HG02678 (cell line): Measurements from ENCODE around the gene DCX.

ENCODE experiments used
- ATAC-seq: cut with Tn5 transposase; IDR thresholded peaks from one replicate; pipeline ENCODE4 v1.9.1; 2021; ENCODE audit warnings: mild to moderate bottlenecking, moderate library complexity; ENCODE audit not compliant: unreplicated experiment

The DCX gene

DNA sequence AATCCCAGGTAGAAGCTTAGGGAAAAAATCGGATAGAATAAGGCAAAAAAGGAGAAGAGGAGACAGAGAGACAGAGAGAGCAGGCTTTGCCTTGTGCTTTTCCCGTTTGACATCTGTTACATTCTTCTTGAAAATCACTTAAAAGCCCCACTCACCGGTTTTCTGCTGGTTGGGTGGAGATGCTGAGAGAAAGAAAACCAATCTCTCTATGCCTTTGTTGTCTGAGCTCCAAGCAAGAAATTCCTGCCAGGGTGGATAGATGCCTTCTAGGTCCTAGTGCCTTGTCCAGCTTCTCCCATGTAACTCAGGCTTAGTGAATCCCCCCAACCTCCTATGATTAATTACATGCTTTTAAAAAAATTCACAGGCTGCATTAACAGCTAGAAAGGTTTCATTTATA lies at the start of gene DCX:
TSS of gene DCX (minus strand) at position 210 of the 400 bp plus-strand sequence. CDS start 1,794 bp downstream, outside the sequence.
- no peak for ATAC-seq

DNA sequence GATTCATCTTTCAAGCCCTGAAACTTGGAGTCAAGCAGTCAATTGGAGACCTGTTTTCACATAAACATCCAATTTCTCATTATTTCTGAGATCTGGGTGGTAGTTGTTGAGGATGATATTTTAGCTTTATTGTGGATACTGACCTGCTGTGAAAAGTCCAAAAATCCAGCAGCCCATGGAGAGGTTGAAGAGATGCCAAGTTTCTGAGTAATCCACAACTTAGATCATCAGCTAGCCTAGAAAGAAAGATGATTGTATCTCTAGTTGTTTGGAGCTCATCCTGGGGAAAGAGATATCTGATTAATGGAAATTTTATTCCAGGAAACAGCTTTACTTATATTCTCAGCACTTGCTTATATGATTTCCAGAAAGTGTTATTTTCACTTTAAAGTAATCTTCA lies 48.6 kb upstream of the DCX start:
- ATAC-seq: no peak

DNA sequence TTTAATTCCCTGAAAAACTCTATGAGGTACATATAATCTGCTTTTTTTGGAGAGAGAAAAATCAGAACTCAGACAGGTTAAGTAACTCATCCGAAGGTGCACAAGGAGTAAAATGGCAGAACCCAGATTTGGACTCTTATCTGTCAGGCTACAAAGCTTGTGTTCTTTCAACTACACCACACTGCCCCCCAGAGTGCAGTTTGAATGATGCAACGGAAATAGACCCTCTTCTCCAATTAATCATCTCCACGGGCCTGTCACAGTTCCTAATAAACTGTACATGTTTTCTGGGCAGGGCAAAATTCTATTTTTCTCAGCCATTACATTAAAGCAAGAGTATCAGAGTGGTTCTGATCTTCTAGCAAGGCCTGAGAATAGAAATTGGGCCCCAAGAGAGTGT lies 35.3 kb upstream of the DCX start:
- peak; percentile 49 for ATAC-seq

DNA sequence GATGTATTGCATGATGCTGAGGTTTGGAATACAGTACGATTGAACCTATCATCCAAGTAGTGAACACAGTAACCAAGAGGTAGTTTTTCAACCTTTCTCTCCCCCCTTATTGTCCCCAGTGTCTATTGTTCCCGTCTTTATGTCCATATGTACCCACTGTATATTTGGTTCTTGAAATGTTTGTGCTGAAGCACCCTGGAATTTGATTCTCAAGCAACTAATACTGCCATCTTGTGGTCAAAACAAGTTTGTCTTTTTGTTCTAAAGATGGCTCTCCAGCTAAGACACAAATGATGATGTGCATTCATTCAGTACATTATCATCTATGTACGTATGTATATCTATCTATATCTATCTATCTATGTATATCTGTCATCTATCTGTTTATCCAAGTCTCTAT lies 33.5 kb upstream of the DCX start:
- ATAC-seq: peak; percentile 50

DNA sequence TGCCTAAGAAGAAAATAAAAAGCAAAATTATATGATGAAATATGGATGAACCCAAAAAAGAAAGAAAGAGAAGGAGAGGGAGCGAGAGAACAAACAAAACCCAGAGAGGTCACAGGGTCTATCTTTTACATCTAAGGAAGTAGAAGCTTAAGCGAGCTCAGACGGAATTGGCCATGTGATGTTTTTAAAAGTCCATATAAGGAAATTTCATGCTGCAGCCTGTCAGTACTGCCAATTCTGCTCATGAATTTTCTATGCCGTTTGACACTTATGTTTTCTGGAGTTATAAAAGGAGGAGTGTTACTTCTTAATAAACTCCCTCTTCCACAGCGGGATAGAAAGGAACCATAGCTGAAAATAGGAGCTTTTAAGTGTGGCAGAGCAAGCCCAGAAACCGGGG lies 32.9 kb upstream of the DCX start:
- ATAC-seq: no peak

DNA sequence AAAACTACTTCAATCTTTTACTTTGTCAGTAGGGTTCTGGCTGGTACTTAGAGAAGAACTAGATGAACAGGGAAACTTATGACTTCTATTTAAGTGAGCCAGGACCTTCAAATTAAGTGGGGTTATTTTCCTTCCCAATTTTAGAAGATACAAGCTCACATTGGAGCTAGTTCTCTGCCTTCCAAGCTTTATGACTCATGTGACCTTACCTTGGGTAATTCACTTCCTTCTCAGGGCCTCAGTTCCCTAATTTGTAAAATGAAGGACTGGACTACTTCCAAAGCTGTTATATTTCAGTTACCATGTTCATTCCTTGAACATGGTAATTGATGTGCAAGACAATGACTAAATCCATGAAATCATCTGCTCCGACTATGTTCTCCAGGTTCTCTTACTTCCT lies 32.0 kb upstream of the DCX start:
- no peak for ATAC-seq

DNA sequence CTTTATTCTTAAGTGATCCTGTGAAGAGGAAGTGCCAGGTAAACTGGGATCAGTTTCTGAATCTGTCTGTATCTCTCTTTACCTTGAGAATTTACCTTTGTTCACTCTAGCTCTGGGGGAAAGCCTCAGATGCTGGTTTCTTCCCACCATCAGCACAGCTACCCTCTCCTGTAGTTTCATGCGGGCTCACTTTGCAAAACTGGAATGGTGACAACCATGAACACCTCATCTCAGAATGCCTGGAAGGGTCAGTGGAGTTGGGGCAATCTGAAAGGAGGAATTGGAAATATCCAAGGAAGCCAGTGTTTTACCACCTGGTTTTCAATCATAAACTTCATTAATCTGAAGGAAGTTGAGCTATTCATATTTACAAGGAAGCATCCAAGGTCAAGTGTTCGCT lies 30.8 kb upstream of the DCX start:
- no peak for ATAC-seq

DNA sequence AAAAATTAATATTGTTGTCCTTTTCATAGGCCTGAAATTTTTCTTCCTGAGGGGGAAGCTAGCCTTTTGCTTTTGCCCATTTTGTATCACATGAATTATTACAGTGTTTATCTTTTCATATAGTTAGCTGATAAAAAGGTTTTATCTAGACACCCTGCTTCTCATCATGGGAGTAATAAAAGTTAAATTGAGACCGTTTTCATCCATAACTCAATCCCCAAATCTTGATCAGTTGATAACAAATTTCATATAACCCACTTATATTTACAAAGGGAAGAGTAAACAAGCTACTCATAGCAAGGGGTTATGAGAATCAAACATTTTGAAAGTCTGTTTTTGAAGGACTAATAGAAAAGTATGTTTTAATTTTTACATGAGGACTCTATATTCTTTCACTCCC lies 23.5 kb upstream of the DCX start:
- ATAC-seq: no peak

DNA sequence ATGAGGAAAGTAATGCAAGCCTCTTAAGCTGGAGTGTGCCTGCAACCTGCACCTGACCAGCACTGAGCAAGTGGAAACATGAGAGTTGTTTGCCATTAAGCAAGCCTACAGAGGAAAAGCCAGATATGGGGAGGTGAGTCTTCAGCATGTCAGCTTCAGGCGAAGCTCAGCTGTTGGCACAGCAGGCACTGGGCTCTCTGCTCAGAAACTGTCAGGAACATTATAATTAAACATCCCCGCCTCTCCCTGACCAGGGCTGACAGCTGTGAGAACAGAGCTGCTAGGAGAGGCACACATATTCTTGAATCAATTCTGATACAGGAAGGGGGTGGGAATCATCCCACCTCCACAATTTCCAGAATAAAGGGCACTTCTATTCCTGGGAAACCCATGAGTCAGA lies 19.0 kb upstream of the DCX start:
- no peak for ATAC-seq

DNA sequence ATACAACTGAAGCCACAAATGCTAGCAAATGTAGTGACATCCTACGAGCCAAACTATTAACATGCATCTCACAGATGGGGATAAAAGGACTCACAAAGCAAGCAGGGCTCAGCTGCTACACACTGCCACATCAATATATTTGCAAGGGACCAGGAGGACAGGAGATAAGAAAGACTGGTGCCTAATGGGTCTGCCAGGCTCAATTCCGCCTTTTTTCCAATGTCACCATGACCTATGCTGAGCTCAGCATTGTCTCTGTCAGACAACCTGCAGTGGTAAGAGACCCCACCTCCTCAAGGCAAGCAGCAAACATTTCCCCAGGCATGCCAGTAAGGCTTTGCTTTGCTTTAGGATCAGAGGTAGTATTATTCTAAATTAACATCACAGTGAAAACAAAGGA lies 435 bp downstream of the DCX start:
- ATAC-seq: no peak

DNA sequence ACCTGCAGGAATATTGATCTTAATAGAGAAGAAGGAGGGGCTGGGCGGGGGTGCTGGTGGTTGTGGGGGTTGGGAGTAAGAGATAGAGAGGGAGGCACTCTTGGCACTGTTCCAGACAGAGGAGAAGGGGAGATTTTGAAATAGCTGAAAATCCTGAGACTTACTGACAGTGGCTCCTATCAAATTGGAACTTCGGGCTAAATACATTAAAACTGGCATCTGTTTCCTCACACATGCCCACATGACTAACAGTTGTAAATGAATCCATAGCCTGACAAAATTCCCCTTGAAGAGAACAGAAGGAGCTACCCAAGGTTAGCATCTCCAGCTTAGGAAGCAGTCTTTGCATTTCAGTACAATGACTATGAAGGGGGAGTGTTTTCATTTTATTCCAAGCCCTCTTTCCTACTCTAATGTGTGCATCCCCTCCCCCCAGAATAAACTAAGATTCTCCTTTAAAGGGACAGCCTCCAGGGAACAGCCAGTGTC lies 1.4 kb downstream of the DCX start:
- ATAC-seq: no peak

DNA sequence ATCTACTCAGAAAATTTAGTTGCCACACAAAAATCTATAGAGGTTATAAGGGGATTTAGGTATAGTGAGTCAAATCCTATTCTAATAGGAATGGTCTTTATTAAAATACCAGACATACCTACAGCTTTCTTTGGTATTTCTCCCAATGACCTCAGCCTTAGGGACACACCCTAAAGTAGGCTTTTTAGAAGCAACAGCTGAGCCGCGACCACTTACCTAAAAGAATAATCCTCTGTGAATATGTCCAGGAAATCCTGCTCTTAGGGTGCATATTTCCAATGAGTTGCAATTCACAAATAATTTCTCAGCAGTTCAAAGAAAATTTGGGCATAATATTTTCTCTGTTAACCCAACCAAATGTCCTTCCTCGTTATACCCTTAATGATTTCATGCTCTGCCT lies 2.7 kb downstream of the DCX start:
- ATAC-seq: no peak

DNA sequence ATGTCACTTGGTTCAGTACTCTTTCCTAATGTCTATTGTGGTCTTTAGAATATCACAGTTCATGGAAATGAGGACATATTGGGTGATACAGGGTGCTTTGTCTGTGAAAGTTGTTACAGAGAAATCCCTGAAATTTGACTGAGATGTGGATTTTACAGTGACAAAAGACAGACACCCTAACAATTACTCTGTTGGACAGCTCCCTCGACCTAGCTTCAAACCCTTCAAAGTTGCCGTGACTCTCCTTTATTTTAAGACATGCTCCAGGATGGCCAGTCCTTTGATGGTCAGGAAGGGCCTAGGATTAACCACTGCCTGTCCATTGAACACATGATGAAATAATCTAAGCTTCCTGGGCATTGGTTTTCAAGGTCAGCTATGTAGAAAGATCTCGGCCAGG lies 4.0 kb downstream of the DCX start:
- no peak for ATAC-seq

DNA sequence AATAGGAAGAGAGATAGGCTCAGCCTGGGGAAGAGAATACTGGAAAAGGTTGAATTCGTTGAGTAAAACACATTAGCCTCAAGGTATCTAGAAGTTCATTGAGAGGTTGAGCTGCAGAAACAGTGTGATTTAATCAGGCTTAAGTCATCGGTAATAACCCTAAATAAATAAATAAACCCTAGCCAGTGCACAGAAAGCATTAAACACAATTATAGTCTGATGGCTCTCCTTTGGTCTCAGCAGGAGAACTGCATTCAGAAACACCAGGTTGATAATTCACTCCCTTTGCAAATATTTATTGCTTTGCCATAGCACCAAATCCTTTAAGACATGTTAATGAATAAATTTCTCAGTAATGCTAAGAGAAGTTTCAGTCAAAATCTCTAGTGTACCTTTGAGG lies 9.6 kb downstream of the DCX start:
- no peak for ATAC-seq

DNA sequence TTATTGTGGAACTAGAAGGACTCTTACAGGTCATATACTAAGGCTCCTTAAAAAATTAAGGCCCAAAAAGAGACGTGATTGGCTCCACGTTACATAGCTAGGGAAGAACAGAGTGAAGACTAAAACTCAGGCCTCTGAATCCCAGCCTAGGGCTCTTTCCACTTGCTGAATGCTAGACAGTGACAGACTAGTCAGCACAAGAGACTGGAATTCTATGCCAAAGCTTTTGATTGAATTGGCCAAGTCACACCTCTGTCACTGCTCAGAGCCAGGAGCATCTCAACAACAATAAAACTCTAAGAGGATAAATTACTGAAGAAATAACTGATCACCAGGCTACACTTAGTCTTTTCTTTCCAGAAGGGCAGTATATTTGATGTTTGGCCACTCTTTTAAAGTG lies 16.8 kb downstream of the DCX start:
- ATAC-seq: no peak

DNA sequence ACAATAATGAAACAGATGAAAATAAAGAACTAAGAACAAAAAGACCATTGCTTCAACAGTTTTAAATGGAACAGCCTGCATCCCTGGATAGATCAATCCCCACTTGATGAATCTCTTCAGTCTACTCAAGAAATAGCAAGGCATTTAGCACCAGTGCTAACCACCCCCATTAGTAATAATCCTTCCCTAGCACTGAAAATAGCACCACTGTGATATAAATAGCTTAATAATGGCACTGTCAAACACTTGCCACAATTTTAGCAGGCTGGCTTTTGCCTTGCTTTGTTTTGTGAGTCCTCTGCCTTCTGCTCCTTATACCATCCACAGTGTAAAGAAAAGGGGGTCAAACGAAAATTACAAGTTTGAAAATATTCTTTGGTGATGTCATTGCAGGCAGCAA lies 17.4 kb downstream of the DCX start:
- no peak for ATAC-seq

DNA sequence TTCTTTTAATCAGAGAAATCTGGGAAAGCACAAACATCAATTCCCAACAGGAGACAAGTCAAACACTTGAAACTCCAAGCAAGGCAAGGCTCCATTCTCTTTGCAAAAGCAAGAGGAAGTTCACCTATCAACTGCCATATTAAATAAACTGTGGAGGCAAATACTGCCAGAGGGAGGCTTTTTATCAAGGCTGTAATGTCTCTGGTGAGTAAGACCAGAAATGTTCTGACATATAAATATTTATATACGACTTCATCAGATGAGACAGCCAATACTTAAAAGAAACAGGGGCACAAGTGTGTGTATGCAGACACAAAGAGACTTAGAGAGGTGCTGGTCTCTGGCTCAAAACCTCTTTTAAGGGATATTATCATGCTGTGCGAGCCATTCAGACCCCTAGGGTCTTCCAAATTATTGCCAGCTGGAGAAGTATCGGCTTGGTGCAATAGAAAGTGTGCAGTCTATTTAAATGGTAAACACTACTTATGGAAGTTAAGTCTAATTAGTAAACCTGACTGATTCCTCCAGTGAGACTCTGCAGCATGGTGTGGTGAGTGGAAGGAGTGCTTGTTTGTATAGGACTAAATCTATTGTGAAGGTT lies 24.4 kb downstream of the DCX start:
- ATAC-seq: no peak

DNA sequence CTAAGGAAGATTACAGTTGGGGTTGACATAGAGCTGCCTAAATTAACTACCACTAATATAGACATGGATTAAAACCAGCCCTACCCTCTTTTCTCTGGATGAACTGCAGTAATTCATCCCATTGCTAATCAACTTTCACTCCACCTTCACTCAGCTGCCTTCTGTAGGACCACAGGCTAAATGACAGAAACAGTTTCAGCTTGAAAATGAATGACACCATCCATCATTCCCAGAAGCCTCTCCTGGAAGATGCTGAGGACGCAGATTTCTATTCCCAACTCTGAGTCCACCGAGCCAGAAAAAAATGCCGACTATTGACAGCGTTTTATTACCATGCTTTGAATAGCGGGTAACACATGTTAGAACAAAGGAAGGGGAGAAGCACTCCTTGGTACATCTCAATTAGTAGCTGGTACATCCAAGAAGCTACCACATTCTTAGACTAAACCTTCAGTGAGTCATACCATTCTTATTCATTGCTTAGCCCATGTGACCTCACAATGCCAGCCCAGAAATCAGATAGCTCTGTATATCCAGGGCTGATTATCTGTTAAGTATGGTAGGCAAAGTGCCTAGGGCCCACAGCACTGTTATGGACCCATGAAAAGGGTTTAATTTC lies 25.3 kb downstream of the DCX start:
- ATAC-seq: no peak

DNA sequence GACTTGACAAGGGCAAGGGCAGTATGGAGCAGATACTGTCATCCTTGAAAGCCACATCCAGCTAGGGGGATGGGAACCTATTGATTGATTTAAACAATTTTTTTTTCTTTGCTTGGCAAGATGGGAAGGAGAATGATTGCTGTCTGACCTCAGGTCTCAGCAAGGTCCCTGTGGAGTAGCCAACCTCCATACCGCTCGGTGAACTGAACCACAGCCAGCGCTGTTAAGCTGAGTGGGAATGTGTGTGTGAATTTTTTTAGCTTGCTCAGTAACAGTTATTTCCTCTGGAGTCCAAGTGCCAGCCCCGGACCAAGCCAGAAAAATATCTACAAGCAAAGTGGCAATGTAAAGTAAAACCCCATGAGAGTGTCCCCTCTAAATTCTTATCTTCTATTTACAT lies 25.9 kb downstream of the DCX start:
- no peak for ATAC-seq

DNA sequence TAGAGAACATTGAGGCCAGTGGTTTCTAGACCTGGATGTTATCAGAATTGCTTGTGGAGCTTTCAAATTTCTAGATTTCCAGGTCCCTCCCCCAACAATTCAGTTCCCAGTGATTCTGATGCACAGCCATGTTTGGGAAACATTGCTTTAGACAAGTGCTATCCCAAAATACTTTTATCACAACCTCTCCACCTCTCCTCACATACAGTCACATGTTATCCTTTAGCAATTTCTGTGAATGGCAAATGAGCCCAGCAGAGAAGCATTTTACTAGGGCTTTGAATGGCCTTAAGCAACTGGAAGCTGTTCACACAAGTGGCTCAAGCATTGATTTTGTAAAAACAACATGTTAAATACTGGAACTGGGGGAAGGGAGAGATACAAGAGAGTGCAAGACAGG lies 29.7 kb downstream of the DCX start:
- ATAC-seq: no peak

DNA sequence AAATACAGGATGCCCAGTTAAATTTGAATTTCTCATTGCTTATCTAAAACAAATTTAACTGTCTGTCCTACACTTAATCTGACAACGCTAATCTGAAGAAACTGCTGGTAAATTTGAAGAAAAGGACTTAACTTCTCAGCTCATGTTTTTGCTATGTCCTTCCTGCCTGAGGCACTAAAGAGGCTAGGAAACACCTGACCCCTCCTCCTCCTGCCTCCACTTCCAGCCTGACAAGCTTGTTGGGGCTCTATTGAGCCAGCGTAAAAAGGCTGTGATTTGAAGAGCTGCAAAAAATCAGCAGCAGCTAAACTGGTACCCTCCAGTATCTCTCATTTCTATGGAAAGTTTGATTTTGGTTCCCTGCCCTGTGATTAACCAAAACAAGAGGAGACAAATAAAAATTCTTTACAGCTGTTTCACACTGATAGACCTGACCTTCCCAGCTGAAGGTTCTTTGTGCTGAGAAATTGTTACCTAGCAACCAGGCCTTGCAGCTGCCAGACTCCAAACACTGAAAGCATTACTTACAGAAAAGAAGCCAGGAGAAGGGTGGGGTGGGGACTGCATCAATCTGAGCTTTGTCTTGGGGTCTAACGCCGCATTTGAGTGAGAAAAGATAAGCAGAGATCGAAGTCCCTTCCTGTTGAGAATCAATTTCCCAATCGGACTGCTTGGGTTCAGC lies 35.0 kb downstream of the DCX start:
- no peak for ATAC-seq

DNA sequence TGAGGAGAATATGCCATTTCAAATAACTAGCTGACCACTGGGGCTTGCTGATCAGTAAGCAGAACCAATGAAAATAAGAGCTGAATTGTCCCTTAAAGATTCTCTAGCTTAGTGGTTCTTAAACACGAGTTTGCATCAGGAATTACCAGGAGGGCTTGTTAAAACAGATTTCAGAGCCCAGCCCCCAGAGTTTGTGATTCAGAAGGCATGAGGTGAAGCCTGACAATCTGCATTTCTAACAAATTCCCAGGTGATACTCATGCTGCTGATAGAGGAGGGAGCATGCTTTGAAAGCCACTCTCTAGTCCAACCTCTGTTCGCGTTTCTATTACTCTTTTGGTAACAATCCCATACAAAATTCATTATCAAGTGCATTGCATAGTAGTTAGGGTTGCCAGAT lies 35.5 kb downstream of the DCX start:
- ATAC-seq: no peak
